Globus pallidus (tissue), 1 donor: ENCODE data around the gene CEP128.
A peak's percentile ranks its signal among the peaks of the same experiment; 100 is the strongest.

Experiments
- DNase-seq: peaks from one replicate; pipeline ENCODE4 v3.0.0-alpha.2; 2015; ENCODE audit warnings: low spot score

Gene CEP128

GRCh38 chr14:80608563-80608962 is 333.0 kb downstream of the CEP128 start:
- DNase-seq = no peak

GRCh38 chr14:80607430-80608190 is 333.9 kb downstream of the CEP128 start:
- DNase-seq = no peak

- no peak for DNase-seq
Measured at GRCh38 chr14:80606347-80606772, 335.2 kb downstream of the CEP128 start.

- no peak for DNase-seq
Measured at GRCh38 chr14:80605536-80605935, 336.0 kb downstream of the CEP128 start.

- DNase-seq = peak; percentile 93
Measured at GRCh38 chr14:80602946-80603345, 338.6 kb downstream of the CEP128 start.

GRCh38 chr14:80587096-80587724 is 354.3 kb downstream of the CEP128 start:
- peak; percentile 32 for DNase-seq

GRCh38 chr14:80586131-80586530 is 355.4 kb downstream of the CEP128 start:
- no peak for DNase-seq

- no peak for DNase-seq
Measured at GRCh38 chr14:80585506-80585835, 356.1 kb downstream of the CEP128 start.

GRCh38 chr14:80584744-80585505 is 356.6 kb downstream of the CEP128 start:
- DNase-seq = no peak

GRCh38 chr14:80577599-80577998 is 363.9 kb downstream of the CEP128 start:
- no peak for DNase-seq

- no peak for DNase-seq
Measured at GRCh38 chr14:80576401-80576800, 365.1 kb downstream of the CEP128 start.

- no peak for DNase-seq
Measured at GRCh38 chr14:80575763-80576162, 365.8 kb downstream of the CEP128 start.

GRCh38 chr14:80572666-80573065 is 368.9 kb downstream of the CEP128 start:
- no peak for DNase-seq

GRCh38 chr14:80570930-80571298 is 370.6 kb downstream of the CEP128 start:
- DNase-seq = no peak

- no peak for DNase-seq
Measured at GRCh38 chr14:80567905-80568536, 373.5 kb downstream of the CEP128 start.

- DNase-seq = no peak
Measured at GRCh38 chr14:80565001-80565400, 376.5 kb downstream of the CEP128 start.

GRCh38 chr14:80564051-80564450 is 377.5 kb downstream of the CEP128 start:
- no peak for DNase-seq

- DNase-seq = no peak
Measured at GRCh38 chr14:80560800-80561657, 380.5 kb downstream of the CEP128 start.

GRCh38 chr14:80554139-80554538 is 387.4 kb downstream of the CEP128 start:
- no peak for DNase-seq

GRCh38 chr14:80549141-80549540 is 392.4 kb downstream of the CEP128 start:
- peak; percentile 38 for DNase-seq
